Stomach (tissue), 4 donors: ENCODE data around the gene PIGR.

Experiments used
- POLR2AphosphoS5 ChIP-seq, 3 donors: sonication (generic); formaldehyde crosslinking; IDR thresholded peaks; one replicate each; pipeline ENCODE4 v1.6.1; 2016; ENCODE audit warnings: antibody characterized with exemption in 3 of 3
- TF ChIP-seq, protein P1 (sequence below), 7 experiments: fragments of 450-650 bp in 4 of 7; fragments of 200-600 bp in 3 of 7; sonication (generic) in 3 of 7; IDR thresholded peaks; one replicate each; pipeline ENCODE4 v1.5.1; 2016 to 2019; ENCODE audit warnings: antibody characterized with exemption in 7 of 7, control low read depth in 2 of 7, mild to moderate bottlenecking in 1 of 7

DNA sequence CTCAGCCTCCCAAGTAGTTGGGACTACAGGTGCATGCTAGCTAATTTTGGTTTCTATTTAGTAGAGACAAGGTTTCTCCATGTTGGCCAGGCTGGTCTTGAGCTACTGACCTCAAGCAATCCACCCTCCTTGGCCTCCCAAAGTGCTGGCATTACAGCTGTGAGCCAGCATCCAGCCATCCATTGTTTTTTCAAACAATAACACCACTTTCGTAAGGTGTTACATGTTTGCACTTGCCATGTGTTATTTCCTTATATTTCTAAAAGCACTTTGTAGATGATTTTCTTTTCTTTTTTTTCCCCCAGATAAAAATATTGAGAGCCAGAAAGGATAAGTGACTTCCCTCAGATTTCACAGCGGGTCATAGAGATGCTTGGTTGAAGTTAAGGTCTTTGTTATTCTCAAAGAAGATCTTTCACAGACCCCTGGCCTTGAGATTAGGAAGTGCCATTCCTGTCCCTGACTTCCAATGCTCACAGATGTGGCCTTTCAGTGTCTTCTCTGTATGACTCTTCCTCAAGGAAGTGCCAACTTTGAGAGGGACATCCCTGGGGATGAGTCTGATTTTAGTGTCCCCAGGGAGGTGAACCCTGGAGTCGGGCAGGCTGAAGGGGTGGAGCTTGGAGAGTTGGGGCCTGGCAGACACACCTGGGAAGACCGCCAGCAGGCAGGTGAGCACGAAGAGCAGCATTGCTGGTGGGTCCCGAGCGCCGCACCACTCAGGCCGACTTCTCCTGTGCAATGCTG is 6.3 kb downstream of the PIGR start:
- TF ChIP-seq, protein P1, sequence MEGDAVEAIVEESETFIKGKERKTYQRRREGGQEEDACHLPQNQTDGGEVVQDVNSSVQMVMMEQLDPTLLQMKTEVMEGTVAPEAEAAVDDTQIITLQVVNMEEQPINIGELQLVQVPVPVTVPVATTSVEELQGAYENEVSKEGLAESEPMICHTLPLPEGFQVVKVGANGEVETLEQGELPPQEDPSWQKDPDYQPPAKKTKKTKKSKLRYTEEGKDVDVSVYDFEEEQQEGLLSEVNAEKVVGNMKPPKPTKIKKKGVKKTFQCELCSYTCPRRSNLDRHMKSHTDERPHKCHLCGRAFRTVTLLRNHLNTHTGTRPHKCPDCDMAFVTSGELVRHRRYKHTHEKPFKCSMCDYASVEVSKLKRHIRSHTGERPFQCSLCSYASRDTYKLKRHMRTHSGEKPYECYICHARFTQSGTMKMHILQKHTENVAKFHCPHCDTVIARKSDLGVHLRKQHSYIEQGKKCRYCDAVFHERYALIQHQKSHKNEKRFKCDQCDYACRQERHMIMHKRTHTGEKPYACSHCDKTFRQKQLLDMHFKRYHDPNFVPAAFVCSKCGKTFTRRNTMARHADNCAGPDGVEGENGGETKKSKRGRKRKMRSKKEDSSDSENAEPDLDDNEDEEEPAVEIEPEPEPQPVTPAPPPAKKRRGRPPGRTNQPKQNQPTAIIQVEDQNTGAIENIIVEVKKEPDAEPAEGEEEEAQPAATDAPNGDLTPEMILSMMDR (IDR thresholded peaks at IDR 0.05), result no peak
- no peak for TF ChIP-seq POLR2AphosphoS5 (IDR thresholded peaks at IDR 0.05)
